HepG2 (cell line): ENCODE measurements around the gene IRF2BPL. TPM values are rescaled to one million over a fixed set of nuclear protein-coding genes. Genes with fewer than 3 reads are reported as not detected.

Source experiments
- AGO1 ChIP-seq: fragments of 200-400 bp; formaldehyde crosslinking; IDR thresholded peaks from 2 replicates; pipeline ENCODE4 v1.6.1; 2017; ENCODE audit warnings: mild to moderate bottlenecking, low read depth, low read length, moderate library complexity; ENCODE audit not compliant: poor library complexity, severe bottlenecking
- ARID2 ChIP-seq: sonication (generic); formaldehyde crosslinking; IDR thresholded peaks from 2 replicates; pipeline ENCODE4 v1.8.1; 2022; ENCODE audit warnings: mild to moderate bottlenecking, missing genetic modification reagents, borderline replicate concordance
- GFI1 ChIP-seq: sonication (generic); formaldehyde crosslinking; IDR thresholded peaks from 2 replicates; pipeline ENCODE4 v1.5.0; 2020; ENCODE audit warnings: missing genetic modification reagents, mild to moderate bottlenecking, borderline replicate concordance
- HDAC1 ChIP-seq: sonication (generic); formaldehyde crosslinking; IDR thresholded peaks from 2 replicates; pipeline ENCODE4 v1.5.1; 2020; ENCODE audit warnings: mild to moderate bottlenecking, missing genetic modification reagents
- KDM5A ChIP-seq: fragments of 200-600 bp; sonication (generic); IDR thresholded peaks from 2 replicates; pipeline ENCODE4 v1.7.0; 2018; ENCODE audit warnings: antibody characterized with exemption, mild to moderate bottlenecking, low read length, borderline replicate concordance
- KDM6A ChIP-seq: IDR thresholded peaks from 2 replicates; pipeline ENCODE4 v1.6.1; 2016; ENCODE audit warnings: low read depth
- TCF7L2 ChIP-seq: IDR thresholded peaks from 2 replicates; pipeline ENCODE4 v1.6.1; 2011; ENCODE audit warnings: mild to moderate bottlenecking, low read depth, low read length, moderate library complexity
- ZBTB38 ChIP-seq: sonication (generic); formaldehyde crosslinking; IDR thresholded peaks from 2 replicates; pipeline ENCODE4 v1.5.1; 2020; ENCODE audit warnings: mild to moderate bottlenecking, missing genetic modification reagents
- ZFP82 ChIP-seq: sonication (generic); formaldehyde crosslinking; IDR thresholded peaks from 2 replicates; pipeline ENCODE4 v1.5.1; 2020; ENCODE audit warnings: mild to moderate bottlenecking, missing genetic modification reagents, borderline replicate concordance
- ZNF331 ChIP-seq: sonication (generic); formaldehyde crosslinking; IDR thresholded peaks from 2 replicates; pipeline ENCODE4 v1.4.0; 2020; ENCODE audit warnings: missing genetic modification reagents
- ZNF33B ChIP-seq: sonication (generic); formaldehyde crosslinking; IDR thresholded peaks from 2 replicates; pipeline ENCODE4 v1.5.1; 2020; ENCODE audit warnings: mild to moderate bottlenecking, missing genetic modification reagents
- ZNF567 ChIP-seq: sonication (generic); formaldehyde crosslinking; IDR thresholded peaks from 2 replicates; pipeline ENCODE4 v1.8.1; 2023; ENCODE audit warnings: mild to moderate bottlenecking, missing genetic modification reagents, borderline replicate concordance
- ZNF75D ChIP-seq: sonication (generic); formaldehyde crosslinking; IDR thresholded peaks from 2 replicates; pipeline ENCODE4 v1.8.1; 2023; ENCODE audit warnings: missing genetic modification reagents, mild to moderate bottlenecking, borderline replicate concordance
- ZNF841 ChIP-seq: sonication (generic); formaldehyde crosslinking; IDR thresholded peaks from 2 replicates; pipeline ENCODE4 v1.8.1; 2023; ENCODE audit warnings: missing genetic modification reagents, borderline replicate concordance
- polyA plus RNA-seq, 8 experiments: library from polyadenylated mRNA; depleted of rRNA in 3 of 8; stranded (reverse) in 7 of 8; unstranded in 1 of 8; fragments of >200 nt; fragmentation: Illumina TruSeq in 4 of 8; extraction: Trizol in 4 of 8; gene quantifications; 2 replicates each; pipeline versions ENCODE4 v1.2.1 to v1.2.3, GENCODE V29; 2011 to 2016; ENCODE audit warnings: low read depth in 4 of 8, missing spikeins in 1 of 8, mixed read lengths in 1 of 8; ENCODE audit not compliant: insufficient read depth in 1 of 8
- total RNA-seq, 5 experiments: library from RNA; depleted of rRNA; stranded (reverse); fragments of >200 nt; fragmentation: Illumina TruSeq; extraction: Trizol; gene quantifications; 2 replicates each; pipeline ENCODE4 v1.2.3, GENCODE V29; 2016; ENCODE audit warnings: low read depth in 1 of 5
- TF ChIP-seq, protein P1 (sequence below): sonication (generic); formaldehyde crosslinking; IDR thresholded peaks from 2 replicates; pipeline ENCODE4 v1.8.1; 2023; ENCODE audit warnings: mild to moderate bottlenecking, missing genetic modification reagents
- TF ChIP-seq, protein P2 (sequence below), 2 experiments: fragments of 450-650 bp in 1 of 2; sonication (generic) in 1 of 2; formaldehyde crosslinking; IDR thresholded peaks; 2 replicates each; pipeline versions ENCODE4 v1.5.0 to v1.8.0; 2020 to 2022; ENCODE audit warnings: mild to moderate bottlenecking in 1 of 2, missing genetic modification reagents in 1 of 2
- TF ChIP-seq, protein P3 (sequence below): IDR thresholded peaks from 2 replicates; pipeline ENCODE4 v1.6.1; 2016; ENCODE audit warnings: low read depth, missing genetic modification reagents, missing compliant biosample characterization
- TF ChIP-seq, protein P4 (sequence below): sonication (generic); formaldehyde crosslinking; IDR thresholded peaks from 2 replicates; pipeline ENCODE4 v1.8.1; 2023; ENCODE audit warnings: missing genetic modification reagents, inconsistent platforms, borderline replicate concordance

The IRF2BPL gene
- total and polyA plus RNA-seq, 2 of the 13 experiments (the other 11 are each of a cell fraction or from before 2014, with no cell fraction given), result 6.6 to 8.4 TPM

DNA sequence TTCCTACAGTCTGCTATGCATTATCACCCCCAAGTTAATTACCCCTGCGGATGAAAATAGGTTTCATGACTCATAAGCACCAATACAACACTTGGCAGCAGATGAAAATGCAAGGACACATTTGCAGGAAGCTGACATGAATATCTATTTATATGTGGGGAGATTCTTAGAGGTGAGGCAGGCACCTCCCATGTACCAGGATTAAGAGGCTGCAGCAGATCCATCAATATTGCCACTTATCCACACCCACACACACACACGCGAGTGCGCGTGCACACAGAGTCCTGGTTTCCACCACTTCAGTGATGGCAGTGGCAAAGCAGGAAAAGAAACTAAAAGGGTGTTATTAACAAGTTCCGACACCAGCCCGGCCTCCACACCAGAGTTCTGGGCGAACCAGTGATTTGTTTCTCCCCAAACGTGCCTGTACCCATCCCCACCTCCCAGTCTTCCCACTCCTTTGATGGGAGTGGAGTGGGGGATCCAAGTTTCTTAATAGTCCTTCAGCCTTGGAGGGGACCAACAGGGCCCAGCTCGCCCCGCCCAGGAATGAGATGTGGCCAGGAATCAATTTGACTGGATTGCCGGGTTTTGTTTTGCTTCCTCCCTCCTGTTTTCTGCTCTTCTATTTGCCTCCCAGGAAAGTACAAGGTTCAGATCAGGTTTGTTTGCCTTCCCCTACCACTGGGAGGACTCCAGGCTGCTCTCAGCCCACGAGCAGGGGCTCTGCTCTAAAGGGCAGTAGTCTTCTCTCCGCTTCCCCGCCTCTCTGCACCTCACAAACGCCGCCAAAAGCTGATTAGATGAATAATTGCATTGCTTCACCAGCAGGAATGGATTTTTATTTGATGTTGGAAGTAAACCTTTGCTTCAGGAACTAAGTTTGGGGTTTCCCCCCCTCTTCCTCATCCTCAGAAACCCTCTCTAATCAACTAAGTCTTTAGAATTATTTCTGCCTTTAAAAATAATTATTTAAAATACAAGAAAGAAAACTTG, 5.2 kb downstream of the IRF2BPL start (continued):
- TF ChIP-seq, protein P1, sequence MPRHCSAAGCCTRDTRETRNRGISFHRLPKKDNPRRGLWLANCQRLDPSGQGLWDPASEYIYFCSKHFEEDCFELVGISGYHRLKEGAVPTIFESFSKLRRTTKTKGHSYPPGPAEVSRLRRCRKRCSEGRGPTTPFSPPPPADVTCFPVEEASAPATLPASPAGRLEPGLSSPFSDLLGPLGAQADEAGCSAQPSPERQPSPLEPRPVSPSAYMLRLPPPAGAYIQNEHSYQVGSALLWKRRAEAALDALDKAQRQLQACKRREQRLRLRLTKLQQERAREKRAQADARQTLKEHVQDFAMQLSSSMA (CRISPR knock-in tag), result no peak
- TF ChIP-seq ZNF567 (CRISPR knock-in tag) (no peak), TCF7L2 (no peak), HDAC1 (CRISPR knock-in tag) (peak; percentile 85), KDM5A (no peak; the same call in 1 of the 2 replicates), GFI1 (peak; percentile 73; the same call in 1 of the 2 replicates), ZNF75D (no peak), KDM6A (peak; percentile 81), ZNF331 (CRISPR knock-in tag) (peak; percentile 78; the same call in 1 of the 2 replicates), ZBTB38 (CRISPR knock-in tag) (no peak), ARID2 (CRISPR knock-in tag) (no peak), ZNF33B (CRISPR knock-in tag) (no peak), AGO1 (no peak), ZFP82 (CRISPR knock-in tag) (no peak), ZNF841 (CRISPR knock-in tag) (no peak)
- TF ChIP-seq, protein P2, sequence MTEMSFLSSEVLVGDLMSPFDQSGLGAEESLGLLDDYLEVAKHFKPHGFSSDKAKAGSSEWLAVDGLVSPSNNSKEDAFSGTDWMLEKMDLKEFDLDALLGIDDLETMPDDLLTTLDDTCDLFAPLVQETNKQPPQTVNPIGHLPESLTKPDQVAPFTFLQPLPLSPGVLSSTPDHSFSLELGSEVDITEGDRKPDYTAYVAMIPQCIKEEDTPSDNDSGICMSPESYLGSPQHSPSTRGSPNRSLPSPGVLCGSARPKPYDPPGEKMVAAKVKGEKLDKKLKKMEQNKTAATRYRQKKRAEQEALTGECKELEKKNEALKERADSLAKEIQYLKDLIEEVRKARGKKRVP (CRISPR knock-in tag; IDR thresholded peaks at IDR 0.05), result no peak
- TF ChIP-seq, protein P3, sequence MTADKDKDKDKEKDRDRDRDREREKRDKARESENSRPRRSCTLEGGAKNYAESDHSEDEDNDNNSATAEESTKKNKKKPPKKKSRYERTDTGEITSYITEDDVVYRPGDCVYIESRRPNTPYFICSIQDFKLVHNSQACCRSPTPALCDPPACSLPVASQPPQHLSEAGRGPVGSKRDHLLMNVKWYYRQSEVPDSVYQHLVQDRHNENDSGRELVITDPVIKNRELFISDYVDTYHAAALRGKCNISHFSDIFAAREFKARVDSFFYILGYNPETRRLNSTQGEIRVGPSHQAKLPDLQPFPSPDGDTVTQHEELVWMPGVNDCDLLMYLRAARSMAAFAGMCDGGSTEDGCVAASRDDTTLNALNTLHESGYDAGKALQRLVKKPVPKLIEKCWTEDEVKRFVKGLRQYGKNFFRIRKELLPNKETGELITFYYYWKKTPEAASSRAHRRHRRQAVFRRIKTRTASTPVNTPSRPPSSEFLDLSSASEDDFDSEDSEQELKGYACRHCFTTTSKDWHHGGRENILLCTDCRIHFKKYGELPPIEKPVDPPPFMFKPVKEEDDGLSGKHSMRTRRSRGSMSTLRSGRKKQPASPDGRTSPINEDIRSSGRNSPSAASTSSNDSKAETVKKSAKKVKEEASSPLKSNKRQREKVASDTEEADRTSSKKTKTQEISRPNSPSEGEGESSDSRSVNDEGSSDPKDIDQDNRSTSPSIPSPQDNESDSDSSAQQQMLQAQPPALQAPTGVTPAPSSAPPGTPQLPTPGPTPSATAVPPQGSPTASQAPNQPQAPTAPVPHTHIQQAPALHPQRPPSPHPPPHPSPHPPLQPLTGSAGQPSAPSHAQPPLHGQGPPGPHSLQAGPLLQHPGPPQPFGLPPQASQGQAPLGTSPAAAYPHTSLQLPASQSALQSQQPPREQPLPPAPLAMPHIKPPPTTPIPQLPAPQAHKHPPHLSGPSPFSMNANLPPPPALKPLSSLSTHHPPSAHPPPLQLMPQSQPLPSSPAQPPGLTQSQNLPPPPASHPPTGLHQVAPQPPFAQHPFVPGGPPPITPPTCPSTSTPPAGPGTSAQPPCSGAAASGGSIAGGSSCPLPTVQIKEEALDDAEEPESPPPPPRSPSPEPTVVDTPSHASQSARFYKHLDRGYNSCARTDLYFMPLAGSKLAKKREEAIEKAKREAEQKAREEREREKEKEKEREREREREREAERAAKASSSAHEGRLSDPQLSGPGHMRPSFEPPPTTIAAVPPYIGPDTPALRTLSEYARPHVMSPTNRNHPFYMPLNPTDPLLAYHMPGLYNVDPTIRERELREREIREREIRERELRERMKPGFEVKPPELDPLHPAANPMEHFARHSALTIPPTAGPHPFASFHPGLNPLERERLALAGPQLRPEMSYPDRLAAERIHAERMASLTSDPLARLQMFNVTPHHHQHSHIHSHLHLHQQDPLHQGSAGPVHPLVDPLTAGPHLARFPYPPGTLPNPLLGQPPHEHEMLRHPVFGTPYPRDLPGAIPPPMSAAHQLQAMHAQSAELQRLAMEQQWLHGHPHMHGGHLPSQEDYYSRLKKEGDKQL (CRISPR knock-in tag), result no peak
- TF ChIP-seq, protein P4, sequence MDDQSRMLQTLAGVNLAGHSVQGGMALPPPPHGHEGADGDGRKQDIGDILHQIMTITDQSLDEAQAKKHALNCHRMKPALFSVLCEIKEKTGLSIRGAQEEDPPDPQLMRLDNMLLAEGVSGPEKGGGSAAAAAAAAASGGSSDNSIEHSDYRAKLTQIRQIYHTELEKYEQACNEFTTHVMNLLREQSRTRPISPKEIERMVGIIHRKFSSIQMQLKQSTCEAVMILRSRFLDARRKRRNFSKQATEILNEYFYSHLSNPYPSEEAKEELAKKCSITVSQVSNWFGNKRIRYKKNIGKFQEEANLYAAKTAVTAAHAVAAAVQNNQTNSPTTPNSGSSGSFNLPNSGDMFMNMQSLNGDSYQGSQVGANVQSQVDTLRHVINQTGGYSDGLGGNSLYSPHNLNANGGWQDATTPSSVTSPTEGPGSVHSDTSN (CRISPR knock-in tag), result no peak
